ACC112 (cell line): Measurements from ENCODE around the gene DAGLA.
A peak's percentile ranks its signal among the peaks of the same experiment; 100 is the strongest.

Experiments used
- H2AFZ ChIP-seq: fragments of 200-600 bp; sonication (generic); one replicate; pipeline ENCODE4 v1.6.0; 2017; ENCODE audit warnings: antibody characterized with exemption, low read length; ENCODE audit not compliant: unreplicated experiment
- H3K27ac ChIP-seq: fragments of 200-600 bp; sonication (generic); 2 replicates; pipeline ENCODE4 v1.5.1; 2014; ENCODE audit warnings: low read depth, mild to moderate bottlenecking, antibody characterized with exemption, low read length, moderate library complexity
- H3K27me3 ChIP-seq: fragments of 200-600 bp; sonication (generic); 2 replicates; pipeline ENCODE4 v1.6.1; 2014; ENCODE audit warnings: mild to moderate bottlenecking, antibody characterized with exemption, low read length, moderate library complexity, mixed read lengths; ENCODE audit not compliant: insufficient read depth
- H3K36me3 ChIP-seq: fragments of 200-600 bp; sonication (generic); 2 replicates; pipeline ENCODE4 v1.6.1; 2016; ENCODE audit warnings: mild to moderate bottlenecking, antibody characterized with exemption, low read length, moderate library complexity, mixed read lengths; ENCODE audit not compliant: insufficient read depth
- H3K4me1 ChIP-seq: fragments of 200-600 bp; sonication (generic); one replicate; pipeline ENCODE4 v1.6.1; 2016; ENCODE audit warnings: low read length, mixed read lengths; ENCODE audit not compliant: insufficient read depth, unreplicated experiment, control insufficient read depth
- H3K4me3 ChIP-seq: fragments of 200-600 bp; sonication (generic); 2 replicates; pipeline ENCODE4 v1.5.1; 2014; ENCODE audit warnings: mild to moderate bottlenecking, low read depth, low read length
- H3K79me2 ChIP-seq: fragments of 200-600 bp; sonication (generic); one replicate; pipeline ENCODE4 v1.6.0; 2016; ENCODE audit warnings: low read length; ENCODE audit not compliant: control insufficient read depth, unreplicated experiment, insufficient read depth

DAGLA gene

GRCh38 chr11:61747192-61747966 is 67.2 kb downstream of the DAGLA start:
- Histone ChIP-seq H3K4me1 (no peaks in the 10 kb centered on the region), H3K79me2 (no peaks in the 10 kb centered on the region), H3K27me3 (no peaks in the 10 kb centered on the region), H3K4me3 (no peak overlapping the region), H3K36me3 (no peaks in the 10 kb centered on the region), H3K27ac (no peak overlapping the region), H2AFZ (no peak overlapping the region)

GRCh38 chr11:61747967-61748285 is 67.7 kb downstream of the DAGLA start:
- no peak overlapping the region for H2AFZ ChIP-seq
- no peaks in the 10 kb centered on the region for H3K27me3 ChIP-seq
- no peaks in the 10 kb centered on the region for H3K4me1 ChIP-seq
- H3K36me3 ChIP-seq = no peaks in the 10 kb centered on the region
- H3K79me2 ChIP-seq = no peaks in the 10 kb centered on the region
- H3K27ac ChIP-seq = no peak overlapping the region
- no peak overlapping the region for H3K4me3 ChIP-seq

- Histone ChIP-seq H3K4me3 (no peak overlapping the region), H3K4me1 (peaks cover 7% of the 10 kb centered on the region), H3K79me2 (no peaks in the 10 kb centered on the region), H3K36me3 (no peaks in the 10 kb centered on the region), H2AFZ (no peak overlapping the region), H3K27me3 (no peaks in the 10 kb centered on the region), H3K27ac (no peak overlapping the region)
These were observed 69.5 kb downstream of the DAGLA start for GRCh38 chr11:61749591-61750217.

GRCh38 chr11:61750631-61751273 is 70.6 kb downstream of the DAGLA start:
- H3K79me2 ChIP-seq = no peaks in the 10 kb centered on the region
- no peak overlapping the region for H2AFZ ChIP-seq
- H3K27me3 ChIP-seq = no peaks in the 10 kb centered on the region
- peaks cover 8% of the 10 kb centered on the region for H3K4me1 ChIP-seq
- no peaks in the 10 kb centered on the region for H3K36me3 ChIP-seq
- H3K27ac ChIP-seq = no peak overlapping the region
- H3K4me3 ChIP-seq = no peak overlapping the region

- H3K4me3 ChIP-seq = no peak overlapping the region
- H3K27me3 ChIP-seq = no peaks in the 10 kb centered on the region
- no peaks in the 10 kb centered on the region for H3K36me3 ChIP-seq
- peaks cover 14% of the 10 kb centered on the region for H3K4me1 ChIP-seq
- H3K79me2 ChIP-seq = no peaks in the 10 kb centered on the region
- H2AFZ ChIP-seq = no peak overlapping the region
- no peak overlapping the region for H3K27ac ChIP-seq
These were observed 71.2 kb downstream of the DAGLA start for GRCh38 chr11:61751384-61751783.

GRCh38 chr11:61752117-61752924 is 72.1 kb downstream of the DAGLA start, which contains the start of gene MYRF:
MYRF (plus strand) TSS chr11:61752636; CDS start chr11:61752745, 109 bp downstream.
- Histone ChIP-seq H3K27me3 (no peaks in the 10 kb centered on the region), H3K4me1 (peaks cover 23% of the 10 kb centered on the region), H3K27ac (no peak within 1 kb of the TSS), H3K79me2 (no peaks in the 10 kb centered on the region), H2AFZ (peak within 1 kb of the TSS; percentile 73), H3K36me3 (no peaks in the 10 kb centered on the region), H3K4me3 (peak within 1 kb of the TSS; percentile 80)

- Histone ChIP-seq H3K36me3 (no peaks in the 10 kb centered on the region), H3K4me1 (peaks cover 28% of the 10 kb centered on the region), H2AFZ (peak overlapping the region; percentile 73), H3K27me3 (no peaks in the 10 kb centered on the region), H3K79me2 (no peaks in the 10 kb centered on the region), H3K4me3 (peak overlapping the region; percentile 80), H3K27ac (no peak overlapping the region)
These were observed 72.8 kb downstream of the DAGLA start for GRCh38 chr11:61752925-61753521.

GRCh38 chr11:61753672-61754071 is 73.5 kb downstream of the DAGLA start:
- Histone ChIP-seq H3K79me2 (no peaks in the 10 kb centered on the region), H3K4me1 (peaks cover 28% of the 10 kb centered on the region), H3K36me3 (no peaks in the 10 kb centered on the region), H3K4me3 (no peak overlapping the region), H2AFZ (no peak overlapping the region), H3K27me3 (no peaks in the 10 kb centered on the region), H3K27ac (no peak overlapping the region)

- Histone ChIP-seq H3K36me3 (no peaks in the 10 kb centered on the region), H3K27me3 (no peaks in the 10 kb centered on the region), H3K79me2 (no peaks in the 10 kb centered on the region), H3K4me1 (peaks cover 28% of the 10 kb centered on the region), H2AFZ (no peak overlapping the region), H3K4me3 (no peak overlapping the region), H3K27ac (no peak overlapping the region)
These were observed 74.6 kb downstream of the DAGLA start for GRCh38 chr11:61754534-61755482.
